Thyroid gland (tissue), 4 donors: Measurements from ENCODE around the gene APOL5. TPM values are rescaled to one million over a fixed set of nuclear protein-coding genes. Genes with fewer than 3 reads are reported as not detected.

Experiments used
- DNase-seq, 2 donors: peaks; one replicate each; pipeline ENCODE4 v3.0.0-alpha.2; 2019
- H3K27ac ChIP-seq, 3 donors: fragments of 200-600 bp; sonication (generic); 1 replicate in 2 of 3; 2 replicates in 1 of 3; pipeline ENCODE4 v1.5.1; 2016 to 2019; ENCODE audit warnings: mild to moderate bottlenecking in 1 of 3, moderate library complexity in 1 of 3
- H3K27me3 ChIP-seq: fragments of 200-600 bp; sonication (generic); one replicate; pipeline ENCODE4 v1.5.1; 2019
- H3K36me3 ChIP-seq, 2 donors: fragments of 200-600 bp; sonication (generic); one replicate each; pipeline ENCODE4 v1.5.1; 2016 to 2019
- H3K4me1 ChIP-seq, 2 donors: fragments of 200-600 bp; sonication (generic); one replicate each; pipeline ENCODE4 v1.5.1; 2017 to 2019
- H3K4me3 ChIP-seq, 3 donors: fragments of 200-600 bp; sonication (generic); replicated peaks in 1 of 3; 1 replicate in 2 of 3; 2 replicates in 1 of 3; pipeline ENCODE4 v1.5.1; 2016; ENCODE audit warnings: mild to moderate bottlenecking in 1 of 3
- H3K9me3 ChIP-seq: fragments of 200-600 bp; sonication (generic); one replicate; pipeline ENCODE4 v1.5.1; 2017
- CTCF ChIP-seq, 6 experiments: fragments of 200-600 bp in 3 of 6; fragments of 450-650 bp in 3 of 6; sonication (generic) in 3 of 6; IDR thresholded peaks; one replicate each; pipeline ENCODE4 v1.5.1; 2016 to 2019; ENCODE audit warnings: antibody characterized with exemption in 6 of 6, mild to moderate bottlenecking in 2 of 6, inconsistent platforms in 1 of 6, moderate library complexity in 1 of 6
- POLR2A ChIP-seq, 2 donors: fragments of 450-650 bp; IDR thresholded peaks; one replicate each; pipeline ENCODE4 v1.6.1; 2017; ENCODE audit warnings: antibody characterized with exemption in 2 of 2, mild to moderate bottlenecking in 2 of 2, moderate library complexity in 1 of 2
- WGBS, 2 donors: methylation state at CpG; one replicate each; pipeline ENCODE4 v1.1.5; 2017; 5-methylcytosine and 5-hydroxymethylcytosine counted together
- intact Hi-C: fragments of 100-400 bp; cut with DNase I; formaldehyde crosslinking; loops from one replicate; pipeline ENCODE4 v1.15.1; 2023
- total RNA-seq, 4 donors: library from RNA; depleted of rRNA; stranded (reverse); fragments of >200 nt; gene quantifications; one replicate each; pipeline ENCODE4 v1.2.3, GENCODE V29; 2016

The APOL5 gene
- total RNA-seq, 4 donors from 2014 or later, result not detected

- TF ChIP-seq POLR2A (IDR thresholded peaks at IDR 0.05), result no peak
- peak in 1 of 6 experiments; percentile 5 for TF ChIP-seq CTCF (IDR thresholded peaks at IDR 0.05)
- peak overlapping the region in 2 of 3 donors; percentile 43 to 63 for H3K27ac ChIP-seq
- WGBS, 2 donors, result 74 to 77% methylated on average over 3 of the region's 3 CpGs
Measured at GRCh38 chr22:35752863-35753189, 35.2 kb downstream of the APOL5 start.

GRCh38 chr22:35754761-35755160 lies 37.1 kb downstream of the APOL5 start:
- Histone ChIP-seq H3K4me1 (peaks cover 15 to 21% of the 10 kb centered on the region in 2 donors), H3K27ac (no peak overlapping the region), H3K9me3 (no peaks in the 10 kb centered on the region), H3K36me3 (peaks cover 6 to 10% of the 10 kb centered on the region in 2 donors), H3K4me3 (no peak overlapping the region), H3K27me3 (no peaks in the 10 kb centered on the region)
- DNase-seq, result no peak
- WGBS, 2 donors, result 96 to 97% methylated on average over 2 of the region's 2 CpGs
- intact Hi-C loops, result no loop called here
- TF ChIP-seq CTCF (IDR thresholded peaks at IDR 0.05), result no peak
- TF ChIP-seq POLR2A (IDR thresholded peaks at IDR 0.05), result no peak

More at GRCh38 chr22:35752863-35753189, 35.2 kb downstream of the APOL5 start:
- Histone ChIP-seq H3K36me3 (no peaks in the 10 kb centered on the region), H3K9me3 (no peaks in the 10 kb centered on the region), H3K4me3 (no peak overlapping the region), H3K27me3 (no peaks in the 10 kb centered on the region), H3K4me1 (peaks cover 28 to 39% of the 10 kb centered on the region in 2 donors)
- intact Hi-C loops, result no loop called here
- no peak for DNase-seq

- Histone ChIP-seq H3K27me3 (no peaks in the 10 kb centered on the region), H3K4me1 (peaks cover 10 to 11% of the 10 kb centered on the region in 2 donors), H3K9me3 (no peaks in the 10 kb centered on the region), H3K36me3 (peaks cover 6 to 10% of the 10 kb centered on the region in 2 donors), H3K4me3 (no peak overlapping the region), H3K27ac (no peak overlapping the region)
- TF ChIP-seq CTCF (IDR thresholded peaks at IDR 0.05) (no peak), POLR2A (IDR thresholded peaks at IDR 0.05) (no peak)
- no peak for DNase-seq
- intact Hi-C loops, result no loop called here
- WGBS, 2 donors, result 95 to 98% methylated on average over 1 of the region's 1 CpG
Measured at GRCh38 chr22:35756722-35757121, 39.0 kb downstream of the APOL5 start.

GRCh38 chr22:35758394-35758793 lies 40.7 kb downstream of the APOL5 start:
- 86 to 89% methylated on average over 1 of the region's 1 CpG for WGBS, 2 donors
- Histone ChIP-seq H3K27ac (no peak overlapping the region), H3K27me3 (no peaks in the 10 kb centered on the region), H3K4me3 (no peak overlapping the region), H3K4me1 (peaks cover 0 to 1% of the 10 kb centered on the region in 2 donors), H3K36me3 (peaks cover 6 to 10% of the 10 kb centered on the region in 2 donors), H3K9me3 (no peaks in the 10 kb centered on the region)
- intact Hi-C loops, result no loop called here
- TF ChIP-seq CTCF (IDR thresholded peaks at IDR 0.05) (no peak), POLR2A (IDR thresholded peaks at IDR 0.05) (no peak)
- no peak for DNase-seq

- peak in 1 of 2 donors; percentile 17 for DNase-seq
- intact Hi-C loops, result no loop called here
- H3K36me3 ChIP-seq, result peaks cover 6 to 10% of the 10 kb centered on the region in 2 donors
- no peaks in the 10 kb centered on the region for H3K9me3 ChIP-seq
- 92 to 98% methylated on average over 1 of the region's 1 CpG for WGBS, 2 donors
- TF ChIP-seq CTCF (IDR thresholded peaks at IDR 0.05), result peak in 4 of 6 experiments; percentile 26 to 41 (median 32)
- TF ChIP-seq POLR2A (IDR thresholded peaks at IDR 0.05), result no peak
- H3K4me1 ChIP-seq, result peaks cover 4 to 5% of the 10 kb centered on the region in 2 donors
- no peak overlapping the region for H3K27ac ChIP-seq
- no peak overlapping the region for H3K4me3 ChIP-seq
- H3K27me3 ChIP-seq, result no peaks in the 10 kb centered on the region
Measured at GRCh38 chr22:35761037-35761436, 43.4 kb downstream of the APOL5 start.
